HG02678 (cell line): ENCODE data around the gene SGPP1.
A peak's percentile ranks its signal among the peaks of the same experiment; 100 is the strongest.
"Not testable (repeated sequence)": the region's sequence is repeated elsewhere in the genome, so short reads cannot be mapped to it uniquely, and the experiment has no call there.

ENCODE experiments used
- ATAC-seq: cut with Tn5 transposase; IDR thresholded peaks from one replicate; pipeline ENCODE4 v1.9.1; 2021; ENCODE audit warnings: mild to moderate bottlenecking, moderate library complexity; ENCODE audit not compliant: unreplicated experiment

SGPP1 gene

GRCh38 chr14:63641473-63642228 lies 86.2 kb downstream of the SGPP1 start, which contains the start of gene WDR89:
WDR89 (minus strand) TSS chr14:63641871; CDS start chr14:63599942, 41,929 bp downstream.
- peak; percentile 83 for ATAC-seq

GRCh38 chr14:63638493-63638892 lies 89.4 kb downstream of the SGPP1 start:
- ATAC-seq: no peak

- not testable (repeated sequence) for ATAC-seq
These were observed 91.7 kb downstream of the SGPP1 start for GRCh38 chr14:63636094-63636635.
